ENCODE measurements around the gene TACR2.
"Not testable (repeated sequence)": the region's sequence is repeated elsewhere in the genome, so short reads cannot be mapped to it uniquely, and the experiment has no call there.

Gene TACR2

GRCh38 chr10:69416695-69417094 lies at the start of gene TACR2:
TSS of gene TACR2 (minus strand) at chr10:69416918. CDS start at chr10:69416323, 595 bp downstream.
- DNase-seq, result no peak

DNA sequence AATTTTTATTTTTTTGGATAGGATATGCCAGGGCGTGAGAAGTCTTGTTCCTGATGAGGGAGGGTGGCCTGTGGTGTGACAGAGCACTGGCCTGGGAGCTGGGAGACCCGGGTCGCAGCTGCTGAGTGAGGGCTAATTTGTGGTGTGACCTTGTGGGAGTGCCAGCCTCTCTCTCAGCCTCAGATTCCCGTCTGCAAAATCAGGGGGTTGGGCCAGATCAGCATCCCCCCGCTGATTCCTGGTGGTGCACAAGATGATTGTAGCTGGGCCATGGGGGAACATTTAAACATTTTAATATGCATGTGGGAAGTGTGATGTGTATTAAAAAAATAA lies 49.4 kb upstream of the TACR2 start:
- no peak for DNase-seq

GRCh38 chr10:69465457-69466157 lies 48.9 kb upstream of the TACR2 start:
- DNase-seq, result no peak

DNA sequence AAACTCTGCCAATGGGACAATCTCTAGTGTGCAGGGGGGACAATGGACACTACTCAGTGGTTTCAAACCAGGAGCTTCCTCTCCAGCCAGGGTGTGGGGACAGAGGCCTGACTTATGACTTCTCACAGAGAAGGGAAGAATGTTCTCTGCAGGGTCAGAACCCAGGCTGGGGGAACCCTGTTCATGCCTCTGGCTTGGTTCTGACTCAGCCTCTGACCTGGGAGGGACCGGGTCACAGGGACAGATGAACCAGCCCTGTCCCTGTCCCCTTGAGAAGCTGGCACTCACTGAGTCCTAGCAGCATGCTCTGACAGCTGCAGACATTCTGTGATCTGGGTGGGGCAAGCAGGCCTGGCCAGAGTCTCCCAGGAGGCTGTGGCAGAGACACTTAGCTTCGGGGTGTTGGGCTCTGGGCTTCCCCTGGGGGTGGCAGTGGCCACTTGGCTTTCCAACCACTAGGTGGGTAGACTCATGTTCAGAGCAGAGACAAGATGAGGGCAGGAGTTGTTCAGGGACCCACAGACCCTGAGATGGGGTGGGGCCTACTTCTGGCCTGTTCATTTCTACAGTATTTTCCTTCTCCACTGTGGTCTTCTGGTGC lies 48.2 kb upstream of the TACR2 start:
- DNase-seq, result no peak

DNA sequence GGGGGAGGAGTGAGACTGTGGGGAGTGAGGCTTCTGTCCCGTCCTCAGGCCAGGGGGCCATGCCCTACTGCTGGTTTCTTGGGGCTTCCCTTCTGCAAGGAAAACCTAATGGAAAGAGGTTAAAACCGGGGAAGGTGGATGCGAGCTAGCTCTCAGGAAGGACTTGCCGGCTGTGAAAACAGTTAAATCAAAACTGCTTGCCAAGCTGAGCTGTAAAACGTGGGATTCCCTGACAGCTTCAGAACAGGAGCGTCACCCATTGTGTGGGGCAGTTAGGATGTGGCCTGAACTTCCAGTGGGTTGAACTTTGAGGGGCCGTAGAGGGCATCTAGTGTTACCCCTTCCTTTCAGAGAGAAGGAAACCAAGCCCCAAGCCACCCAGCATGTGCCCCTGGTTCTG lies 47.7 kb upstream of the TACR2 start:
- no peak for DNase-seq

- no peak for DNase-seq
These were observed 47.2 kb upstream of the TACR2 start for GRCh38 chr10:69463886-69464285.

DNA sequence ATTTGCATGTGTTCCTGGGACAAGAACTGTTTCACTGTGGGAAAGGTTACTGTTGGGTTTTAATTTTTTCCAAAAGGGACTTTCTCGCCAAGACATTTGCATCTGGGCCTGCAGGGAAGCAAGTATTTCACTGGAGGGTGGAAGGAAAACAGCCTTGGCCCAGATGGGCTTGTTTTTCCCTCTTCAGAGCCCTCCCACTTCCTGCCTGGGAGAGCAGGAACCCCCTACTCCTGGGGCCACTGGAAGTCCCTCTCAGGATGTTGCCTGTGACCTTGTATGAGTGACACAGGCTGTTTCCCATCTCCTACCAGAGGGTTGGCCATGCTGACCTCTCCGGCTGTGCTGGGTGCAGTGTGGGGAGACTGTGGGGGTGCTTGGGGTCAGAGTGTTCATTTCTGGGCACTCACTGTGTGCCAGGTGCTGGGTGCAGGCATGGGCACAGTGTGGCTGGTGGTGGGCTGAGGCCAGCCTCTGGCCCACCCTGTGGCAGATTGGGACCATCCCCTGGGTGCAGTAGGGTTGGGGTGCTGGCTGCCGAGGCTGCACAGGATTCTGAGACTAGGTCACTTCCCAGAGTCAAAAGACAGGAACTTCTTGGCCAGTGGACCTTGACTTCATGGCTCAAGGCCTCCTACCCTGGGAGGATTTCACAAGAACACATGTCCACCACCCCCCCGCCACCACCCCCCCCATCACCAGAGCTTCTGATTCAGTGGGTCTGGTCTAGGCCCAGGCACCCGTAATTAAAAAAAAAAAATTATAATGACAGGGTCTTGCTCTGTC lies 44.7 kb upstream of the TACR2 start:
- DNase-seq, result no peak

DNA sequence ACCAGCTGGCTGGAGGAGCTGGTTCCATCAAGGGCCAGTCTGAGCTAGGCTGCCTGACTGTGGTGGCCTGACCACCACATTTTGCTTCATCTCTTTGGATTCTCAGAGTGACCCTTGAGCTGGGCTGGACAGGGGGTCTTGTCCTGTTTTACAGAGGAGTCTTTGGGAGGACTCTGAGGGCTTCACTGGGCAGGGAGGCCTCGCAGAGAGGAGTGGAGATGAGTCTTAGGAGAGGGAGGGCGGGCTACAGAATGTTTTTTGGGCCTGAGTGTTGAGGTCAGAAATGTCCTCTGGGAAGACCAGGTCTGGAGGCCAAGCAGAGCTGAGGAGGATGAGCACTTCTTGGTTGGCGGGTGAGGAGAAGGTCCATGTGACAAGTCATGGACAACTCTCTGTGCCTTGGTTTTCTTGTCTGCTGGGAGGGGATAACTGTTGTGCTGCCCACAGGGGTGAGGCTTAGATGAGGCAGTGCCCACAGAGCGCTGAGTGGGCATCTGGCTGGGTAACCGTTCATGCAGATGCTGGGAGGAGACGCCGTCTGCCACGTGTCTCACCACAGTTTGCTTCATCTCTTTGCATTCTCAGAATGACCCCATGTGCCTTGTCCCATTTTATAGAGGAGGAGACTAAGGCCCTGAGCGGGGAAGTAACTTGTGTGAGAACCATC lies 44.0 kb upstream of the TACR2 start:
- DNase-seq, result no peak

GRCh38 chr10:69459893-69460575 lies 43.3 kb upstream of the TACR2 start:
- no peak for DNase-seq

DNA sequence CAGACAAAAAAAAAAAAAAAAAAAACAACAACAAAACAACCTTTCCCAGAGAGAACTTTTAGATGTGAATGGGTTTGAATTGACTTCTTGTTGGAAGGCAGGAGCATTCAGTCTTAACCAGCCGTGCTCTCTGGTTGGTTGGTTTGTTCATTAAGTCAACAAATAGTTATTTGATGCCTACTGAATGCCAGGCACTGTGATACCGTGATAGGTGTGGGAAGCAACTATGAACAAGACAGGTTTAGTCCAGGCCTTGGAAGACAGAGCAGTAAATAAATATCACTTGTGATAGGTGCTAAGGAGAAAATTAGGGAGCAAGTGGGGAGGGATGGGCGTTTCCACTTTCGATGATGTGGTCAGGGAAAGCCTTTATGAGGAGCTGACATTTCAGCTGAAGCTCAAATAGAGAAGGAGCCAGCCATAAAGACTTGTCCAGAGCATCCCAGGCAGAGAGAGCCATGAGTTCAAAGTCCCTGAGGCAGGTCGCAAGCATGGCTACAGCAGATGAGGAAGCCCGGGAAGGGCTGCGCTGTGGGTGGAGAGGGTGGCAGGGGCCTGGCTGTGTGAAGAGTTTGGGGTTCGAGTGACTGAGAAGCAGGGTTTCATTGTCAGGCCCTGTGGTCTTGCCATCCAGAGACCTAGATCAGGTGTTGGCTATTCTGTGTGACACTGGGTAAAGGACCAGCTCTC lies 42.5 kb upstream of the TACR2 start:
- no peak for DNase-seq

GRCh38 chr10:69458430-69459100 lies 41.8 kb upstream of the TACR2 start:
- DNase-seq, result no peak

GRCh38 chr10:69457771-69458237 lies 41.1 kb upstream of the TACR2 start:
- DNase-seq, result no peak

DNA sequence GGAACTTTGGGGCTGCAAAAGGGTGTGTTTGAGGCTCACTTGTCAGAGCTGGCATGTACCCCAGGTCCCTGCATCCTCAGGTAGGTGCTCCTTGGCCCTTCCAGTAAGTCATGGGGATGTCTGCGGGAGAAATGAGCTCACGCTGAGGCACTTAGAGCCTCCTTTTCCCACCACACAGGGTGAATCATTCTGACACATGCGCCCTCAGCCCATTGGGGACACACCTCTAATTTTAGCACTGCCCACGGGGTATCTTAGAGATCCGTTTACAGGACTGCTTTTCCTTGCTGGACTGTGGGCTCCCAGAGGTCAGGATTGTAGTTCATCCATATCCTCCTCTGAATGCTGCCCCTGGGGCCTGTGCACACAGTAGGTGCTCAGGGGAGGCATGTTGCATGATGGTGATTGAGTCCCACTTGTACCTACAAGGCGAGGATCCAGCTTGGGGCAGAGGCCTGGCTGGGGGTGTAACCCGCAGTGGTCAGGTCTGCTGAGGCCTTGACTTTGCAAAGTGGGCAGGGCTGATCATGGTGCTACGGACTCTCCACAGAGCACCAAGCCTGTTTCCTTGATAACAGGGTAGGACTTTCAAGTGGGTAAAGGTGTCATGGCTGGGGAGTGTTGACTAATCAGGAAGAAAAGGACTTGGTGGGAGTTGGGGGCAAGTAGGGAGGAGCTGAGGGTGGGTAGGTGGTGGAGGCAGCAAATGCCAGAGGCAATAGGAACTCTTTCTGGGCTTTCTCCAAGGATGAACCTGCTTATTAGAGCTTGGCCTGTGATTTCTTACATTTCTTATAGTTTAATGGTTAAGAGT lies 40.4 kb upstream of the TACR2 start:
- no peak for DNase-seq

DNA sequence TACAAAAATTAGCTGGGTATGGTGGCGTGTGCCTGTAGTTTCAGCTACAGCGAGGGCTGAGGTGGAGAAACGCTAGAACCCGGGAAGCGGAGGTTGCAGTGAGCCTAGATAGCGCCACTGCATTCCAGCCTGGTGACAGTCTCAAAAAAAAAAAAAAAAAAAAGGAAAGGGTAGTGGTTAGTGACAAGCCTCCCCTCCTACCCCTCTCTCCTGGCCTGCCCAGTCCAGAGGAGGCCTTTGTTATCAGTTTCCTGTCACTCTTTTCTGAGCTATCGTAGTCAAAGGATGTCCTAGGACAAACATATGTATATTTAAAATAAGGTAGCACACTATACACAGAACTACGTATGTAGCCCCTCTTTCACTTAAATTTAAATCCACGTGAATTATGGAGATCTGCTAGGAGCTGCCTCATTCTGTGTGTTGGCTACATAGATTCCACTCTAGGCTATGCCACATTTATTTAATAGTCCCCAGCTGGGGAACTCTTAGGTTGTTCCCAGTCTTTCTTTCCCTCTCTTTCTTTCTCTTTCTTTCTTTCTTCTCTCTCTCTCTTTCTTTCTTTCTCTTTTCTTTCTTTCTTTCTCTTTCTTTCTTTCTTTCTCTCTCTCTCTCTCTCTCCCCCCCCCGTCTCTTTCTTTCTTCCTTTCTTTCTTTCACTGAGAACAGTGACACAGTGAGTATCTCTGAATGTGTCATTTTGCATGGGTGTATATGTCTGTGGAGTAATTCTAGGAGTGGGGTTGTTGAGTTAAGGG lies 38.5 kb upstream of the TACR2 start:
- DNase-seq, result no peak

GRCh38 chr10:69453795-69454194 lies 37.1 kb upstream of the TACR2 start:
- no peak for DNase-seq

GRCh38 chr10:69452676-69453415 lies 36.1 kb upstream of the TACR2 start:
- no peak for DNase-seq

DNA sequence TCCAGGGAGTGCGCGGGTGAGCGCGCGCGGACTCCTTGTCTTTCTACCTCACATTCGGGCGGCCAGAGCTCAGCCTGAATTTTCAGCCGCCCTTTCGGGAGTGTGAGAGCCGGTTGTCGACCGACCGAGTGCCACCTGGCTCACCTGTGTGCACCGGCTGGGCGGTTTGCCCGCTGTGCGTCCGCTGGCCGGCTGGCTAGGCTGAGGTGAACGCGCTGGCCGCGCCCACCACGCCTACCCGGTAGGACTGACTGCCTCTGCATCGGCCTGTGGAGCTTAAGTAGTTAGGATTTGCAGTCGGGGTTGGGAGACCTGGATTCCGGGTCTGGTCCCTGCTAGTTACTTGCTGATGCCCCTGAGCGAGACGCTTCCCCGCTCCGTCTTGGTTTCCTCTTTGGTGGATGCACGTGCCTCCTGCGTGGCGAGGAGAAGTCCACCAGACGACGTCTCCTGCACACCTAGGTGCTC lies 35.1 kb upstream of the TACR2 start:
- no peak for DNase-seq

GRCh38 chr10:69451209-69451783 lies 34.6 kb upstream of the TACR2 start, which contains the start of gene TSPAN15:
TSS of gene TSPAN15 (plus strand) at chr10:69451465. CDS start at chr10:69451595, 130 bp downstream.
- peak; percentile 73 for DNase-seq

DNA sequence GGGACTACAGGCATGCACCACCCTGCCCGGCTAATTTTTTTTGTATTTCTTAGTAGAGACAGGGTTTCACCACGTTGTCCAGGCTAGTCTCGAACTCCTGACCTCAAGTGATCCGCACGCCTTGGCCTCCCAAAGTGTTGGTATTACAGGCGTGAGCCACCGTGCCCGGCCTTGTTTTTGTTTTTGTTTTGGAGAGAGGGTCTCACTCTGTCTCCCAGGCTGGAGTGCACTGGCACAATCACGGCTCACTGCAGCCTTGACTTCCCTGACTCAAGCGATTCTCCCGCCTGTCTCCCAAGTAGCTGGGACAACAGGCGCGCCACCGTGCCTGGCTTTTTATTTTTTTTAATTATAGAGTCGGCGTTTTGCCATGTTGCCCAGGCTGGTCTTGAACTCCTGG lies 33.7 kb upstream of the TACR2 start:
- not testable (repeated sequence) for DNase-seq

All from COR-L47 (cell line).